Mesenchymal stem cell (in vitro differentiated cells and primary cell): ENCODE data around the gene CYBA.

ENCODE experiments used
- DNase-seq: peaks from one replicate; pipeline ENCODE4 v3.0.0-alpha.2; 2013
- H2AFZ ChIP-seq: one replicate; pipeline ENCODE4 v1.6.1; 2013; ENCODE audit warnings: low read depth, mild to moderate bottlenecking, control low read depth, inconsistent platforms, low read length, moderate library complexity
- H2AK5ac ChIP-seq: 2 replicates; pipeline ENCODE4 v1.6.1; 2013; ENCODE audit warnings: low read length, moderate library complexity, mild to moderate bottlenecking, inconsistent platforms; ENCODE audit not compliant: severe bottlenecking
- H2BK120ac ChIP-seq: one replicate; pipeline ENCODE4 v1.6.1; 2013; ENCODE audit warnings: low read depth, mild to moderate bottlenecking, inconsistent platforms, low read length, moderate library complexity
- H2BK12ac ChIP-seq, 2 experiments: one replicate each; pipeline ENCODE4 v1.6.1; 2013; ENCODE audit warnings: inconsistent platforms in 2 of 2, low read length in 2 of 2, mild to moderate bottlenecking in 2 of 2, moderate library complexity in 2 of 2, control low read depth in 1 of 2
- H2BK15ac ChIP-seq: one replicate; pipeline ENCODE4 v1.6.1; 2013; ENCODE audit warnings: mild to moderate bottlenecking, low read depth, inconsistent platforms; ENCODE audit not compliant: poor library complexity, severe bottlenecking
- H2BK5ac ChIP-seq: 2 replicates; pipeline ENCODE4 v1.6.1; 2013; ENCODE audit warnings: low read depth, mild to moderate bottlenecking, low read length, control low read depth, inconsistent platforms; ENCODE audit not compliant: poor library complexity, severe bottlenecking
- H3K14ac ChIP-seq, 2 experiments: one replicate each; pipeline ENCODE4 v1.6.1; 2013; ENCODE audit warnings: inconsistent platforms in 2 of 2, low read length in 2 of 2, control low read depth in 1 of 2, mild to moderate bottlenecking in 1 of 2, moderate library complexity in 1 of 2
- H3K18ac ChIP-seq, 2 experiments: one replicate each; pipeline ENCODE4 v1.6.1; 2013; ENCODE audit warnings: inconsistent platforms in 2 of 2, low read length in 2 of 2, control low read depth in 1 of 2, low read depth in 1 of 2, mild to moderate bottlenecking in 1 of 2
- H3K23ac ChIP-seq, 2 experiments: one replicate each; pipeline ENCODE4 v1.6.1; 2013; ENCODE audit warnings: inconsistent platforms in 2 of 2, low read length in 2 of 2, mild to moderate bottlenecking in 2 of 2, moderate library complexity in 2 of 2, control low read depth in 1 of 2
- H3K27ac ChIP-seq: 2 replicates; pipeline ENCODE4 v1.5.1; 2013; ENCODE audit warnings: mild to moderate bottlenecking, moderate library complexity, low read length, control low read depth, inconsistent platforms; ENCODE audit not compliant: poor library complexity, severe bottlenecking
- H3K27me3 ChIP-seq, 2 experiments: 2 replicates each; pipeline versions ENCODE4 v1.6.1 to v1.7.0; 2013; ENCODE audit warnings: low read length in 2 of 2, mild to moderate bottlenecking in 2 of 2, moderate library complexity in 2 of 2, control low read depth in 1 of 2, inconsistent platforms in 1 of 2; ENCODE audit not compliant: control insufficient read depth in 1 of 2, insufficient read depth in 1 of 2
- H3K36me3 ChIP-seq, 2 experiments: 2 replicates each; pipeline versions ENCODE4 v1.6.1 to v1.7.0; 2013; ENCODE audit warnings: low read length in 2 of 2, control low read depth in 1 of 2, inconsistent platforms in 1 of 2, low read depth in 1 of 2, mild to moderate bottlenecking in 1 of 2; ENCODE audit not compliant: insufficient read depth in 2 of 2, control insufficient read depth in 1 of 2
- H3K4ac ChIP-seq, 2 experiments: one replicate each; pipeline ENCODE4 v1.6.1; 2013; ENCODE audit warnings: inconsistent platforms in 2 of 2, low read length in 2 of 2, mild to moderate bottlenecking in 2 of 2, moderate library complexity in 2 of 2, control low read depth in 1 of 2, low read depth in 1 of 2
- H3K4me1 ChIP-seq: 2 replicates; pipeline ENCODE4 v1.6.1; 2013; ENCODE audit warnings: low read depth, low read length, control low read depth; ENCODE audit not compliant: control insufficient read depth, insufficient read depth
- H3K4me2 ChIP-seq: 2 replicates; pipeline ENCODE4 v1.6.1; 2013; ENCODE audit warnings: low read length, mild to moderate bottlenecking, inconsistent platforms; ENCODE audit not compliant: poor library complexity, severe bottlenecking
- H3K4me3 ChIP-seq, 2 experiments: 2 replicates each; pipeline versions ENCODE4 v1.5.1 to v1.7.0; 2013; ENCODE audit warnings: low read length in 2 of 2, mild to moderate bottlenecking in 2 of 2, control low read depth in 1 of 2, low read depth in 1 of 2; ENCODE audit not compliant: insufficient read depth in 1 of 2
- H3K79me1 ChIP-seq: replicated peaks from 2 replicates; pipeline ENCODE4 v1.6.1; 2013; ENCODE audit warnings: mild to moderate bottlenecking, control low read depth, low read length, inconsistent platforms; ENCODE audit not compliant: poor library complexity, severe bottlenecking
- H3K9ac ChIP-seq: 2 replicates; pipeline ENCODE4 v1.7.0; 2013; ENCODE audit warnings: mild to moderate bottlenecking, low read length, moderate library complexity
- H3K9me3 ChIP-seq: 2 replicates; pipeline ENCODE4 v1.7.0; 2013; ENCODE audit warnings: mild to moderate bottlenecking, low read length; ENCODE audit not compliant: control insufficient read depth
- H4K8ac ChIP-seq: one replicate; pipeline ENCODE4 v1.6.1; 2013; ENCODE audit warnings: inconsistent platforms, mild to moderate bottlenecking, low read length, moderate library complexity
- H4K91ac ChIP-seq: one replicate; pipeline ENCODE4 v1.6.1; 2013; ENCODE audit warnings: mild to moderate bottlenecking, low read length, inconsistent platforms
- WGBS: methylation state at CpG from one replicate; pipeline ENCODE4 v1.1.7; 2013; ENCODE audit warnings: mixed read lengths; 5-methylcytosine and 5-hydroxymethylcytosine counted together

Gene CYBA

DNA sequence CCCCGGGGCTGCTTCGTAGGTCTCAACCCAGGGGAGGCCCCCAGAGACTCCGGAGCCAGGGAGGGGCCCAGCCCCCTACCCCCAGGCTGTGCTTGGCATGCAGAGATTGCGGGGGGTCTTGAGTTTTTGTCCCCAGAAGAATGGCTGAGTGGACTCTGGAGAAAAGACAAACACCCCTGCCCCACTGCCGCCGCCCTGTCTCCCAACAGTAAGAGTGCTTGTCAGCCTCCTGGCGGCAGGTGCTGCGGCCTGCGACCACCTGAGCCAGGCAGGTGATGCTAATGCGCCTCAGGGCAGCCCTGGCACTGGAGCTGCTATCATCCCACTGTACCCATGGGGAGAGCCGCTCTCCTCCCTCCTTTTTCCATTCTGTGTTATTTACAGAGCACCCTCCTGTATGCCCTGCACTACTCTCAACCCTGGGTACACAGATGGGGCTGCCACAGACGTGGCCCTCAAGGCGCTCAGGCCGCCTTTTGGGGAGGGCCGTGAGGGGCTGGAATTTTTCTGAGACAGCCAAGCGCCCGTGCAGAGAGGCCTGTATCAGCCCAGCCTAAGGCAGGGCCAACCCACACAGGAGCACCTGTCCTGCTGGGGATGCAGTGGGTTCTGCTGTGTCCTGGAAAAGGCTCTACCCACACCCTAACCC is 15.1 kb downstream of the CYBA start:
- peaks cover 2% of the 10 kb centered on the region for H3K79me1 ChIP-seq
- WGBS, result 95% methylated on average over 17 of the region's 17 CpGs
- H3K18ac ChIP-seq, result no peak overlapping the region
- peak overlapping the region; percentile 9 for H2BK15ac ChIP-seq
- H3K27me3 ChIP-seq, result peaks cover 26 to 52% of the 10 kb centered on the region in 2 experiments
- no peak overlapping the region for H3K27ac ChIP-seq
- no peak overlapping the region for H3K4ac ChIP-seq
- no peak overlapping the region for H3K23ac ChIP-seq
- no peak overlapping the region for H3K14ac ChIP-seq
- no peaks in the 10 kb centered on the region for H3K9me3 ChIP-seq
- H3K4me1 ChIP-seq, result peaks cover 26% of the 10 kb centered on the region
- no peak overlapping the region for H3K4me3 ChIP-seq
- no peak overlapping the region for H3K4me2 ChIP-seq
- no peak overlapping the region for H2AK5ac ChIP-seq
- no peak overlapping the region for H3K9ac ChIP-seq
- no peak overlapping the region for H2BK12ac ChIP-seq
- no peak for DNase-seq
- H2BK120ac ChIP-seq, result no peak overlapping the region
- no peak overlapping the region for H4K91ac ChIP-seq
- no peak overlapping the region for H2BK5ac ChIP-seq
- H4K8ac ChIP-seq, result no peak overlapping the region
- peaks cover 15 to 23% of the 10 kb centered on the region in 2 experiments for H3K36me3 ChIP-seq
- H2AFZ ChIP-seq, result no peak overlapping the region

DNA sequence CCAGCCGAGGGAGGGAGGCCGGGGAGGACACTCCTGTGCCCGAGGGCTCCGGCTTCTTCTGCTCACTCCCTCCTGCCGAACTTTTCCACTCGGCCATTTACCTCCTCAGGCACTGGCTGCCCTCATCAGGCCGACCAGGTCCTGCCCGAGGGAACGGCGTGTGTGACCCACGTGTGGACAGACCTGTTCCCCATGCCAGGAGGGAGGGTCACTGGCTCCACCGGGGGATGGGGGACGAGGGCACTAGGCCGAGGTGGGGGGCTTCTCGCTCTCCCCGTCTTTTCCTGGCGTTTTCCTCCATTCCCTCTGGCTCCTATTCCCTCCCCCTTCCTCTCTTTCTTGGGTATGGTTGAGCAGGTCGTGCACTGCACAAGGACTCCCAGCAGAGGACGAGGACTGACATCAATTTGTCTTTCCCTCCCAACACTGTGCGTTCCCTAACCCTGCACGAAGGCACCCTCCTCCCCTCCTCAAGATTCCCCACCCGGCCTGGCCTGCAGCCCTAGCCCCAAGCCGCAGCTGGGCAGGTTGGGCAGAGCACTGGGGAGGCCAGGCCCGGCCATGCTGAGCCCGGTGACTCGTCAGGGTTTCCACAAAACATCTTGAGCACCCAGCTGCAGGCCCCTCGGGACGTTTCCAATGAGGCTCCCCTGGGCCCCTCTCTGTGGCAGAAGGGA is 15.7 kb downstream of the CYBA start:
- Histone ChIP-seq H2BK120ac (no peak overlapping the region), H3K9me3 (no peaks in the 10 kb centered on the region), H3K18ac (peak overlapping the region; percentile 61 to 81), H3K36me3 (peaks cover 20 to 30% of the 10 kb centered on the region in 2 experiments), H2AK5ac (no peak overlapping the region), H3K23ac (no peak overlapping the region), H3K4me1 (peaks cover 26% of the 10 kb centered on the region), H2BK12ac (peak overlapping the region in 1 of 2 experiments; percentile 7), H3K4me3 (peak overlapping the region; percentile 58 to 68), H3K4ac (no peak overlapping the region), H3K27ac (no peak overlapping the region), H3K79me1 (peaks cover 2% of the 10 kb centered on the region), H2BK15ac (peak overlapping the region; percentile 9), H4K8ac (no peak overlapping the region), H3K27me3 (peaks cover 19 to 46% of the 10 kb centered on the region in 2 experiments), H4K91ac (peak overlapping the region; percentile 59), H2AFZ (no peak overlapping the region), H3K9ac (peak overlapping the region; percentile 48), H3K14ac (no peak overlapping the region), H2BK5ac (no peak overlapping the region), H3K4me2 (peak overlapping the region; percentile 96)
- DNase-seq, result peak; percentile 58
- 33% methylated on average over 24 of the region's 28 CpGs for WGBS

DNA sequence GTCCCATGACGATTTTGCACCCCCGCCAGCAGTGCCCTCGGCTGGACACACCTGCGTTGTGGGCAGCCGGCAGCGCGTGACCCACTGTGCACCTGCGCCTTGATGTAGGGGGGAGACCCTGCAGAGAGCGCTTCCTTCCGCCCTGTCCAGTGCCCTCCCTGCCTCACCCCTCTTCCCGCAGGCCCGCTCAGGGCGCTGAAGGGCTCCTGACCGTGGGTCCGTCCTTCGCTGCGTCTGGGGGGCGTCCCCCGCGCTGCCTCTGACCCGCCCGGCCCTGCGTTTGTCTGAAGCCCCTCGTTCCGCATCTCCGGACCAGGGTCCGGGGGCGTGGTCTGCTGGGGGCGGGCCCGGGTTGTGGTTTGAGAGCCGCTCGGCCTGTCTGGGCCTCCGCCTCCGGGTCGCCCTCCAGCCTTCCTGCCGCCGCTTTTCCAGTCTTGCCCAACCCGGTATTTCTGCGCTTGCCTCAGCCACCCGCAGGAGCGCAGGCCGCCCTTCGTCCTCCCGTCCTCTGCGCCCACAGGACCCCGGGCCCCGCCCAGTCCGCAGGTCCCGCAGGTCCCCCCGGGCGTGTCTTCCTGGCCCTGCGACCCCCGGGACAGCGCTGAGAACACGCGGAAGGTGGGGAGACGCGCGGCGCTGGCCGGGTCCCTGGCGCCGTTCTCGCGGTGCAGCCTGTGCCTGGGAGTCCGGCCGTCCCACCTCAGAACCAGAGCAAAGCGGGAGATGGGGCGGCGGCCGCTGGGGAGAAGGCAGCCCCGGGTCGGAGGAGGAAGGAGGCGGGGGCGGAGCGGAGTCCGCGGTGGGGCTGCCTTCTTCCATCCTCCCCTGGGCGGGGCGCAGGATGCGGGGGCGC is 16.5 kb downstream of the CYBA start:
- peak; percentile 85 for DNase-seq
- H3K79me1 ChIP-seq, result peaks cover 2% of the 10 kb centered on the region
- 8% methylated on average over 59 of the region's 82 CpGs for WGBS
- peak overlapping the region; percentile 35 for H2BK120ac ChIP-seq
- no peak overlapping the region for H2AK5ac ChIP-seq
- H3K4ac ChIP-seq, result peak overlapping the region in 1 of 2 experiments; percentile 34
- peaks cover 12 to 38% of the 10 kb centered on the region in 2 experiments for H3K27me3 ChIP-seq
- H2AFZ ChIP-seq, result peak overlapping the region; percentile 8
- H4K8ac ChIP-seq, result peak overlapping the region; percentile 88
- H3K14ac ChIP-seq, result peak overlapping the region in 1 of 2 experiments; percentile 94
- H3K4me3 ChIP-seq, result peak overlapping the region; percentile 58 to 68
- peaks cover 27 to 37% of the 10 kb centered on the region in 2 experiments for H3K36me3 ChIP-seq
- H2BK5ac ChIP-seq, result no peak overlapping the region
- peak overlapping the region; percentile 61 to 86 for H3K18ac ChIP-seq
- peak overlapping the region; percentile 95 for H2BK15ac ChIP-seq
- H3K27ac ChIP-seq, result no peak overlapping the region
- peak overlapping the region; percentile 48 for H3K9ac ChIP-seq
- no peaks in the 10 kb centered on the region for H3K9me3 ChIP-seq
- peaks cover 26% of the 10 kb centered on the region for H3K4me1 ChIP-seq
- peak overlapping the region in 1 of 2 experiments; percentile 21 for H2BK12ac ChIP-seq
- H3K4me2 ChIP-seq, result peak overlapping the region; percentile 96
- H4K91ac ChIP-seq, result peak overlapping the region; percentile 11
- H3K23ac ChIP-seq, result peak overlapping the region in 1 of 2 experiments; percentile 79
